ENCODE measurements around the gene STIMATE.

GRCh38 chr3:52792961-52793695 lies 104.2 kb downstream of the STIMATE start:
- TF ChIP-seq CTCF (IDR thresholded peaks at IDR 0.05) = no peak
- TF ChIP-seq, protein P1, sequence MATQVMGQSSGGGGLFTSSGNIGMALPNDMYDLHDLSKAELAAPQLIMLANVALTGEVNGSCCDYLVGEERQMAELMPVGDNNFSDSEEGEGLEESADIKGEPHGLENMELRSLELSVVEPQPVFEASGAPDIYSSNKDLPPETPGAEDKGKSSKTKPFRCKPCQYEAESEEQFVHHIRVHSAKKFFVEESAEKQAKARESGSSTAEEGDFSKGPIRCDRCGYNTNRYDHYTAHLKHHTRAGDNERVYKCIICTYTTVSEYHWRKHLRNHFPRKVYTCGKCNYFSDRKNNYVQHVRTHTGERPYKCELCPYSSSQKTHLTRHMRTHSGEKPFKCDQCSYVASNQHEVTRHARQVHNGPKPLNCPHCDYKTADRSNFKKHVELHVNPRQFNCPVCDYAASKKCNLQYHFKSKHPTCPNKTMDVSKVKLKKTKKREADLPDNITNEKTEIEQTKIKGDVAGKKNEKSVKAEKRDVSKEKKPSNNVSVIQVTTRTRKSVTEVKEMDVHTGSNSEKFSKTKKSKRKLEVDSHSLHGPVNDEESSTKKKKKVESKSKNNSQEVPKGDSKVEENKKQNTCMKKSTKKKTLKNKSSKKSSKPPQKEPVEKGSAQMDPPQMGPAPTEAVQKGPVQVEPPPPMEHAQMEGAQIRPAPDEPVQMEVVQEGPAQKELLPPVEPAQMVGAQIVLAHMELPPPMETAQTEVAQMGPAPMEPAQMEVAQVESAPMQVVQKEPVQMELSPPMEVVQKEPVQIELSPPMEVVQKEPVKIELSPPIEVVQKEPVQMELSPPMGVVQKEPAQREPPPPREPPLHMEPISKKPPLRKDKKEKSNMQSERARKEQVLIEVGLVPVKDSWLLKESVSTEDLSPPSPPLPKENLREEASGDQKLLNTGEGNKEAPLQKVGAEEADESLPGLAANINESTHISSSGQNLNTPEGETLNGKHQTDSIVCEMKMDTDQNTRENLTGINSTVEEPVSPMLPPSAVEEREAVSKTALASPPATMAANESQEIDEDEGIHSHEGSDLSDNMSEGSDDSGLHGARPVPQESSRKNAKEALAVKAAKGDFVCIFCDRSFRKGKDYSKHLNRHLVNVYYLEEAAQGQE (IDR thresholded peaks at IDR 0.05; ENCODE audit: insufficient read depth in 1 of 2, low read depth in 2 of 2, low read length in 1 of 2) = no peak
- no peak for TF ChIP-seq TCF7L2 (IDR thresholded peaks at IDR 0.05; ENCODE audit: low read depth, low read length)

Measured in Panc1 (cell line).